HG03469 (cell line): ENCODE measurements around the gene ARHGEF10L.
"Not testable (repeated sequence)": the region's sequence is repeated elsewhere in the genome, so short reads cannot be mapped to it uniquely, and the experiment has no call there.

Experiments
- ATAC-seq: cut with Tn5 transposase; IDR thresholded peaks from one replicate; pipeline ENCODE4 v1.9.1; 2021; ENCODE audit warnings: mild to moderate bottlenecking, moderate library complexity, moderate number of reproducible peaks; ENCODE audit not compliant: unreplicated experiment

The ARHGEF10L gene, protein sequence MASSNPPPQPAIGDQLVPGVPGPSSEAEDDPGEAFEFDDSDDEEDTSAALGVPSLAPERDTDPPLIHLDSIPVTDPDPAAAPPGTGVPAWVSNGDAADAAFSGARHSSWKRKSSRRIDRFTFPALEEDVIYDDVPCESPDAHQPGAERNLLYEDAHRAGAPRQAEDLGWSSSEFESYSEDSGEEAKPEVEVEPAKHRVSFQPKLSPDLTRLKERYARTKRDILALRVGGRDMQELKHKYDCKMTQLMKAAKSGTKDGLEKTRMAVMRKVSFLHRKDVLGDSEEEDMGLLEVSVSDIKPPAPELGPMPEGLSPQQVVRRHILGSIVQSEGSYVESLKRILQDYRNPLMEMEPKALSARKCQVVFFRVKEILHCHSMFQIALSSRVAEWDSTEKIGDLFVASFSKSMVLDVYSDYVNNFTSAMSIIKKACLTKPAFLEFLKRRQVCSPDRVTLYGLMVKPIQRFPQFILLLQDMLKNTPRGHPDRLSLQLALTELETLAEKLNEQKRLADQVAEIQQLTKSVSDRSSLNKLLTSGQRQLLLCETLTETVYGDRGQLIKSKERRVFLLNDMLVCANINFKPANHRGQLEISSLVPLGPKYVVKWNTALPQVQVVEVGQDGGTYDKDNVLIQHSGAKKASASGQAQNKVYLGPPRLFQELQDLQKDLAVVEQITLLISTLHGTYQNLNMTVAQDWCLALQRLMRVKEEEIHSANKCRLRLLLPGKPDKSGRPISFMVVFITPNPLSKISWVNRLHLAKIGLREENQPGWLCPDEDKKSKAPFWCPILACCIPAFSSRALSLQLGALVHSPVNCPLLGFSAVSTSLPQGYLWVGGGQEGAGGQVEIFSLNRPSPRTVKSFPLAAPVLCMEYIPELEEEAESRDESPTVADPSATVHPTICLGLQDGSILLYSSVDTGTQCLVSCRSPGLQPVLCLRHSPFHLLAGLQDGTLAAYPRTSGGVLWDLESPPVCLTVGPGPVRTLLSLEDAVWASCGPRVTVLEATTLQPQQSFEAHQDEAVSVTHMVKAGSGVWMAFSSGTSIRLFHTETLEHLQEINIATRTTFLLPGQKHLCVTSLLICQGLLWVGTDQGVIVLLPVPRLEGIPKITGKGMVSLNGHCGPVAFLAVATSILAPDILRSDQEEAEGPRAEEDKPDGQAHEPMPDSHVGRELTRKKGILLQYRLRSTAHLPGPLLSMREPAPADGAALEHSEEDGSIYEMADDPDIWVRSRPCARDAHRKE (N-terminal part only)

GRCh38 chr1:17539477-17540254 lies at the start of gene ARHGEF10L:
Gene ARHGEF10L (plus strand): TSS chr1:17539698. CDS start chr1:17580596, 40,898 bp downstream.
- no peak for ATAC-seq

GRCh38 chr1:17489768-17490417 lies 49.6 kb upstream of the ARHGEF10L start:
- ATAC-seq: not testable (repeated sequence)

GRCh38 chr1:17490667-17491066 lies 48.8 kb upstream of the ARHGEF10L start:
- not testable (repeated sequence) for ATAC-seq

- ATAC-seq: no peak
Measured at GRCh38 chr1:17494114-17494729, 45.3 kb upstream of the ARHGEF10L start.

GRCh38 chr1:17496419-17496818 lies 43.1 kb upstream of the ARHGEF10L start:
- no peak for ATAC-seq

GRCh38 chr1:17498214-17498613 lies 41.3 kb upstream of the ARHGEF10L start:
- no peak for ATAC-seq

DNA sequence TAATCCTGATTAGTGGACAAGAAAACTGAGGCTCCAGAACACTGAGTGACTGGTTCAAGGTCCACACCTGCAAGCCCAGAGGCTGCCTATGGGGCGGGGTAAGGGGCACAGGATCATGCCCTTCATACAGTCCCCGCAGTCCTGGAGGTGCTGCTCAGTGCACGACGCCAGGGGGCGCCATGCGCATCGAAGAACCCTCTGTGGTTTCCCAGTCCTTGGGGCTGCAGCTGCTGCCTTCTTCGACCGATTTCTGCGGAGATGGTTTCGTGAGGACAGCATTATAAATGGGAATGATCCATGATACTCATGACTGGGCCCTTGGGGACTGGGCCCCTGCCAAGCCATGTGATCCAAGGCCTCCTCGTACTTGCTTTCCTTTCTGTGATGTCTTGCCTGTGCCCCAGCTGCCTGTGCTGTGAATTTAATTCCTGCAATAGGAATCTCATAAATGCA lies 37.1 kb upstream of the ARHGEF10L start:
- no peak for ATAC-seq

GRCh38 chr1:17503146-17503545 lies 36.4 kb upstream of the ARHGEF10L start:
- no peak for ATAC-seq

DNA sequence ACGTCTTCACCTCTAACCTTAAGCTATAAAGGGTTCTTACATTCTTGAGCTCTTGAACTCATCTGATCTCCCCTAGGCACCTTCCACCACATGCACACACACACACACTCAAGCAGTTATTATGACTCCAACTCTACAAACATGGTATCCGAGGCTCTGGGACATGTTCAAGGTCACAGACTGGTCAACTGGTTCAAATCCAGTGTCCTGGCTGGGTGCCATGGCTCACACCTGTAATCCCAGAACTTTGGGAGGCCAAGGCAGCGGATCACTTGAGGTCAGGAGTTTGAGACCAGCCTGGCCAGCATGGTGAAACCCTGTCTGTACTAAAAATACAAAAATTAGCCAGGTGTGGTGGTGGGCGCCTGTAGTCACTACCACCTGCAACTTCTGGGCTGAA lies 32.3 kb upstream of the ARHGEF10L start:
- ATAC-seq: not testable (repeated sequence)

DNA sequence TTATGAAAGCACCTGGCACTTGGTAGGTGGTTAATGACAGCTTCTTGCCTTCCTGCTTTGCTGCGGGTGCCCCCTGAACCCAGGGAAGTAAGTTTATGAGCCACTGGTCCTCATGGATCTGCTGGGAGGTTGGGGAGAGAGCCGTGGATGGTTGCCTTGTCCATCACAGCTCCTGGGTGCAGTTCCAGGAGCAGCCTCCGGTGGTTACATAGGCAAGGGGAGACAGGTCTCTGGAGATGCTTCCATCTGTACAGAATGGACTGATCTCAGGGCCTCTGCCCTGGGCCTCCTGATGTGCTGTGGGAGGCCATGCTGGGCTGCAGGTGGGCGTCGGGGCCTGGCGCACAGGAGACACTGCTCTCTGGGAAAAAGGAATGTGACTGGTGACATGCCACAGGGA lies 31.6 kb upstream of the ARHGEF10L start:
- ATAC-seq: no peak

DNA sequence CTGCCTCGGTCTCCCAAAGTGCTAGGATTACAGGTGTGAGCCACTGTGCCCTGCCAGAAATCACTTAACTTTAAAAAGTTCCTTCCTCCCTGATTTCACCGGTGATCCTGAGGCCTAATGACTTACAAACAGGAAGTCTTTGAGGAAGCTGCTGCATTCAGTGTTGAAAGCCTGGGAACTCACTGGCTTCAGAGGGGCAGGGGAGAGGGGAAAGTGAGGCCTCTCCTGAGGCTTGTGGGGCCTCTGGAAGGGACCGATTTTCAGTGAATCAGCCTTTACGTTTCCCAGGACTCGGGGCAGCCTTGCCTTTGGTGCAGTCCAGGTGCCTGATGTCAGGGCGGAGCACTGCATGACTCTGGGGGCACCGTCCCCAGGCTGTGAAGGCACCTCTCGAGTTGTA lies 30.1 kb upstream of the ARHGEF10L start:
- no peak for ATAC-seq

GRCh38 chr1:17510138-17510537 lies 29.4 kb upstream of the ARHGEF10L start:
- no peak for ATAC-seq

GRCh38 chr1:17511188-17511587 lies 28.3 kb upstream of the ARHGEF10L start:
- ATAC-seq: no peak

GRCh38 chr1:17513131-17513530 lies 26.4 kb upstream of the ARHGEF10L start:
- ATAC-seq: no peak

DNA sequence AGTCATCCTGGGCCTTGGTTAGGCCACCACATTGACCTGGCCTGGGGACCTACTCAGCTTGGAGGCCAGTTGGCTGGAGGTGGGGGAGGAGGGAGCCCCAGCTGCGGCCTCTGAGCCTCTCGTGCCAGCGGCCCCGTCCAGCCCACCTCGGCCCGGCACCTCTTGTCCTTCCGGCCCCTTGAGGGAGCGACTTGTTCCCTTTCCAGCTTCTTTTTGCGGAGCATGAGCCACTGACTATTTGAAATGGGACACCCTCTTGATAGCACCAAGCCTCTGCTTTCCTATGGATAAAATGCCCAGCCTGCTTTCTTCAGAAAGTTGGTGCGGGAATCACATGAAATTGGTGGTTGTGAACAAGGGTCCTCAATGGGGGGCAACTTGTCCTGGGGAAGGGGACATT lies 24.7 kb upstream of the ARHGEF10L start:
- ATAC-seq: no peak

- no peak for ATAC-seq
Measured at GRCh38 chr1:17515902-17516301, 23.6 kb upstream of the ARHGEF10L start.

DNA sequence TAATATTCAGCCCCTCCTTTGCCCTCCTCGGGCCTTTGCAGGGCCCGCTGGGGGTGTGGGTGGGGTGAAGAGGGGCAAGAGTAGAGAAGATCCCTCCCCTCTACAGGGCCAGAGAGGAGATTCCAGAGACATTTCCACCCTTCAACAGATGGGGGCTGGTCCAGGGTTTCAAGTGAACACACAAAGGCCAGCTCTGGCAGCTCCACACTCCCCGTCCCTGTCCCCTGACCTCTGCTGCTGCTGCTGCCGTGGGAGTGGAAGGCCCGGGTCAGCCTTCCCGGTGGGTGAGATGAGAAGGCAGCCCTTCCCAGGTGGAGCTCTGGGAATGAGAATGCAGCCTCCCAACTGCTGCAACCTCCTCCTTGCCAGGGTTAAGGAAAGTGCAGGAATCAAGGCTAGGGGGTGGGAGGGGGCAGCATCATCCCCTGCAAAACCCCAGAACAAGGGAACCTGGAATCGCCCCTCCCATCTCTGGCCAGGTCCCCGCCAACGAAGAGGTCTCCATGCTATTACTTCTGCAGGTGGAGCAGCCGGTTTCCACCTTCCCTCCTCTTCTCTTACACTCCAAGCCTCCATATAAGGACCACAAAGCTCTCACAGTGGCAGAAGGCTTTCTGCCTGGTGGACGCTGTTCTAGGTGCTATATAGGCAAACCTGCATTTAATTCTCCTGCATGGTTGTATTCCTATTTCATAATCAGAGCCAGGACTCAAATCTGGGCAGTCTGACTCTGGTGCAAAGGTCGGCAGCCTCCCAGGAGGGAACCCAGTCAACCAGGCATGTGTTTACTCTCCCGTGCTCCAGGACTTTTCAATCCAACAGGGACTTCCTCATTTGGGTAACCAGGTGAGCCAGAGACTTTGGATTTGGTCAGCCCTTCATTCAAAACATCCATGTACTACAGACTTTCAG lies 22.9 kb upstream of the ARHGEF10L start:
- no peak for ATAC-seq

- no peak for ATAC-seq
Measured at GRCh38 chr1:17520041-17520440, 19.5 kb upstream of the ARHGEF10L start.
